Measurements from ENCODE around the gene SAGE1. TPM values are rescaled to one million over a fixed set of nuclear protein-coding genes. Genes with fewer than 3 reads are reported as not detected.

The SAGE1 gene
- total RNA-seq, 4 donors from 2014 or later: not detected

GRCh38 chrX:135931644-135932487 lies 38.4 kb downstream of the SAGE1 start:
- TF ChIP-seq POLR2A (IDR thresholded peaks at IDR 0.05): no peak
- intact Hi-C loops (cut with DNase I; ENCODE audit: low total_unique reads): no loop called here
- H3K4me3 ChIP-seq (ENCODE audit: low read depth, poor library complexity, severe bottlenecking): no peak overlapping the region
- DNase-seq (ENCODE audit: low spot score in 2 of 2): no peak
- 44 to 48% methylated on average over 19 of the region's 19 CpGs for WGBS, 2 donors

- intact Hi-C loops (cut with DNase I; ENCODE audit: low total_unique reads): no loop called here
- no peak for DNase-seq (ENCODE audit: low spot score in 2 of 2)
- no peak overlapping the region for H3K4me3 ChIP-seq (ENCODE audit: low read depth, poor library complexity, severe bottlenecking)
- 71 to 85% methylated on average over 2 of the region's 2 CpGs for WGBS, 2 donors
- no peak for TF ChIP-seq CTCF (IDR thresholded peaks at IDR 0.05)
- TF ChIP-seq POLR2A (IDR thresholded peaks at IDR 0.05): no peak
Measured at GRCh38 chrX:135944486-135944885, 51.0 kb downstream of the SAGE1 start.

- H3K4me3 ChIP-seq (ENCODE audit: low read depth, poor library complexity, severe bottlenecking): no peak overlapping the region
- TF ChIP-seq CTCF (IDR thresholded peaks at IDR 0.05): no peak
- no peak for TF ChIP-seq POLR2A (IDR thresholded peaks at IDR 0.05)
- no peak for DNase-seq (ENCODE audit: low spot score in 2 of 2)
- intact Hi-C loops (cut with DNase I; ENCODE audit: low total_unique reads): no loop called here
- 57 to 100% methylated on average over 4 of the region's 4 CpGs for WGBS, 2 donors
Measured at GRCh38 chrX:135951291-135951690, 57.8 kb downstream of the SAGE1 start.

Other genes with a start within 250 kb of the SAGE1 start
- not detected for gene CT45A1, start 180.1 kb upstream of the SAGE1 start, total RNA-seq
- not detected for gene CT45A3, start 125.5 kb upstream of the SAGE1 start, total RNA-seq
- gene CT45A5, start 108.2 kb upstream of the SAGE1 start, total RNA-seq: not detected
- not detected for gene CT45A6, start 90.9 kb upstream of the SAGE1 start, total RNA-seq
- not detected for gene CT45A2, start 73.7 kb upstream of the SAGE1 start, total RNA-seq
- not detected for gene CT45A7, start 56.4 kb upstream of the SAGE1 start, total RNA-seq
- not detected for gene CT45A8, start 39.2 kb upstream of the SAGE1 start, total RNA-seq
- not detected for gene CT45A9, start 21.9 kb upstream of the SAGE1 start, total RNA-seq
- not detected for gene CT45A10, start 272 bp upstream of the SAGE1 start, total RNA-seq
- gene MMGT1, start 80.3 kb downstream of the SAGE1 start, total RNA-seq: 10 to 100 TPM; 17.3 to 25.3 (median 21.2) TPM
- gene SLC9A6, start 91.7 kb downstream of the SAGE1 start, total RNA-seq: 10 to 100 TPM; 11.6 to 18.1 (median 17.2) TPM

All from lower leg skin (tissue), 4 donors.